GM12891 (cell line): ENCODE measurements around the gene MTSS2.

Experiments
- PAX5 ChIP-seq: IDR thresholded peaks from 2 replicates; pipeline ENCODE4 v1.6.1; 2011; ENCODE audit warnings: low read length, moderate library complexity, mild to moderate bottlenecking; ENCODE audit not compliant: insufficient read depth, severe bottlenecking
- POLR2A ChIP-seq: IDR thresholded peaks from 2 replicates; pipeline ENCODE4 v1.6.1; 2011; ENCODE audit warnings: low read depth, low read length, control low read depth
- POLR2AphosphoS5 ChIP-seq: IDR thresholded peaks from 2 replicates; pipeline ENCODE4 v1.6.1; 2011; ENCODE audit warnings: low read depth, low read length, control low read depth
- TAF1 ChIP-seq: IDR thresholded peaks from 2 replicates; pipeline ENCODE4 v1.6.1; 2011; ENCODE audit warnings: low read depth, low read length, control low read depth

DNA sequence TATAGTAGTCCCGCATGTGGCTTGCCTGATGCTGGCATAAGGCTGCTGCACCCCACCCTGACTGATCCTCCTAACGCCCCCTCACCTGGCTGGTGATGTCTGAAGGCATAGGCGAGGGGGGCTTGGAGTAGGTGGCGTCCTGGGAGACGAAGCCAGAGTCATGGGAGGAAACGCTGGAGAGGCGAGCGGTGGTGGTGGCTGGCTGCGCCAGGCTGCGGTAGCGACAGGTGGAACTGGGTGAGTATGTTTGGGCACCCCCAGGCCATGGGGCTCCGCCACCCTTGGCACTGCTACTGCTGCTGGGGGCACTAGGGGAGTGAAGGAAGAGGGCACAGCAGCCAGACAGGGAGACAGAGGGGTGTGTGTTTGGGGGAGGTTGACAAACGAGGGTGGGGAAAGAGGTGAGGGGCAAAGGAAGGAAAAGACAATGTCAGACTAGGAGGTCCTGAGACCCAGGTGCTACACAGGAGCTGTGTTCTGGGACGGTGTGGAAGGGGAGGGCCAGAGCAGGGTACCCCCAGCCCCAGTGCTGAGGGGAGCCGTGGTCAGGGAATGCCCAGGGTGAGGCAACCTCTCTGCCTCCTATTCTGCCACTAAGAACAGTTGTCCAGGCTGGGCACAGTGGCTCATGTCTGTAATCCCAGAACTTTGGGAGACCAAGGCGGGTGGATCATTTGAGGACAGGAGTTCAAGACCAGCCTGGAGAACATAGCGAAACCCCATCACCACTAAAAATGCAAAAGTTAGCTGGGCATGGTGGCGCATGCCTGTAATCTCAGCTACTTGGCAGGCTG lies 11.4 kb downstream of the MTSS2 start:
- no peak for TF ChIP-seq POLR2A
- TF ChIP-seq TAF1: no peak
- TF ChIP-seq POLR2AphosphoS5: no peak
- TF ChIP-seq PAX5: no peak
